Fibroblast of lung (primary cell): ENCODE results near the gene ZNF563. TPM values are rescaled to one million over a fixed set of nuclear protein-coding genes. Genes with fewer than 3 reads are reported as not detected.
"Not testable (repeated sequence)": the region's sequence is repeated elsewhere in the genome, so short reads cannot be mapped to it uniquely, and the experiment has no call there.

Experiments used
- DNase-seq, 2 donors: peaks; one replicate each; pipeline versions ENCODE4 v3.0.0 to v3.0.0-alpha.2; 2010; ENCODE audit warnings: low read depth in 2 of 2
- H2AFZ ChIP-seq: 2 replicates; pipeline ENCODE4 v1.5.1; 2012; ENCODE audit warnings: low read length, control low read depth, inconsistent platforms
- H3K27ac ChIP-seq: 2 replicates; pipeline ENCODE4 v1.5.1; 2011; ENCODE audit warnings: low read length, control low read depth; ENCODE audit not compliant: insufficient read depth
- H3K27me3 ChIP-seq: 2 replicates; pipeline ENCODE4 v1.5.1; 2011; ENCODE audit warnings: mild to moderate bottlenecking, low read length; ENCODE audit not compliant: control insufficient read depth, insufficient read depth
- H3K36me3 ChIP-seq: 2 replicates; pipeline ENCODE4 v1.5.1; 2011; ENCODE audit warnings: low read length; ENCODE audit not compliant: control insufficient read depth, insufficient read depth
- H3K4me1 ChIP-seq: 2 replicates; pipeline ENCODE4 v1.5.1; 2011; ENCODE audit warnings: low read length; ENCODE audit not compliant: control insufficient read depth, insufficient read depth; ENCODE audit errors: extremely low read depth
- H3K4me2 ChIP-seq: 2 replicates; pipeline ENCODE4 v1.5.1; 2011; ENCODE audit warnings: low read length, control low read depth; ENCODE audit not compliant: insufficient read depth; ENCODE audit errors: extremely low read depth
- H3K4me3 ChIP-seq, 4 experiments: fragments of 200-600 bp in 1 of 4; sonication (generic) in 1 of 4; replicated peaks in 1 of 4; 2 replicates each; pipeline ENCODE4 v1.5.1; 2011 to 2016; ENCODE audit warnings: low read length in 4 of 4, low read depth in 3 of 4, mild to moderate bottlenecking in 3 of 4, control low read depth in 2 of 4, inconsistent platforms in 1 of 4, mixed read lengths in 1 of 4; ENCODE audit not compliant: insufficient read depth in 1 of 4; ENCODE audit errors: control extremely low read depth in 1 of 4
- H3K79me2 ChIP-seq: 2 replicates; pipeline ENCODE4 v1.5.1; 2012; ENCODE audit warnings: mild to moderate bottlenecking, low read length, inconsistent platforms; ENCODE audit not compliant: control insufficient read depth, insufficient read depth
- H3K9ac ChIP-seq: 2 replicates; pipeline ENCODE4 v1.5.1; 2011; ENCODE audit warnings: mild to moderate bottlenecking, low read length, control low read depth; ENCODE audit not compliant: insufficient read depth
- H3K9me3 ChIP-seq: 2 replicates; pipeline ENCODE4 v1.5.1; 2012; ENCODE audit warnings: low read depth, low read length; ENCODE audit not compliant: control insufficient read depth, insufficient read depth
- H4K20me1 ChIP-seq: 2 replicates; pipeline ENCODE4 v1.5.1; 2011; ENCODE audit warnings: low read length; ENCODE audit not compliant: control insufficient read depth, insufficient read depth; ENCODE audit errors: extremely low read depth
- CTCF ChIP-seq, 2 donors: IDR thresholded peaks in 1 of 2; conservative IDR thresholded peaks in 1 of 2; 1 replicate in 1 of 2; 2 replicates in 1 of 2; pipeline ENCODE4 v1.5.1; 2011 to 2012; ENCODE audit warnings: low read length in 2 of 2, control low read depth in 1 of 2, inconsistent platforms in 1 of 2, low read depth in 1 of 2, mild to moderate bottlenecking in 1 of 2
- EZH2 ChIP-seq: IDR thresholded peaks from 2 replicates; pipeline ENCODE4 v1.5.1; 2012; ENCODE audit warnings: low read length, control low read depth, mild to moderate bottlenecking; ENCODE audit errors: missing control alignments
- polyA plus RNA-seq, 2 donors: library from polyadenylated mRNA; depleted of rRNA in 1 of 2; stranded (reverse) in 1 of 2; unstranded in 1 of 2; fragments of >200 nt; gene quantifications; 2 replicates each; pipeline ENCODE4 v1.2.1, GENCODE V29; 2011 to 2012; ENCODE audit warnings: missing spikeins in 1 of 2
- total RNA-seq: library from RNA; depleted of rRNA; stranded (reverse); fragments of >200 nt; gene quantifications from 2 replicates; pipeline ENCODE4 v1.2.1, GENCODE V29; 2014

ZNF563 gene
- total and polyA plus RNA-seq, 2 donors (not counting 1 experiment from before 2014, with no cell fraction given) = 2.1 to 5.3 TPM

DNA sequence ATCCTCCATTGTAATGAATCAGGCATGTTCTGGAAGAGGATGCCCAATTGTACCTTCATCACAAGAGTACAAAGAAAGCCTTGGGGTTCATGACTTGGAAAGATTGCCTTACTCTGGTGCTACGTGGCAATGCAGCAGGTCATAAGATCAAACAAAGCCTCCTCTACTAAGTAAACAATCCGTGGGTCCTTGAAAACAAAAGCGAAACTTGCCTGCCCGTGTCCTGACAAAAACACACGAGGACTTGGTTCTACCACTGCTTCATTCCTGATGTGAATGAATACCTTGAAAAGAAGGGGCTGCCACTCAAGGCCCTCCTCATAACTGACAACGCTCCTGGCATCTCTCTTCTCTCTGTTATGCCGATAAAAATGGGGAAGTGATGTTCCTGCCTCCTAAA is 18.9 kb downstream of the ZNF563 start:
- Histone ChIP-seq H3K4me3 (no peak overlapping the region), H3K4me1 (no peaks in the 10 kb centered on the region), H3K27ac (no peak overlapping the region), H3K4me2 (no peak overlapping the region), H4K20me1 (no peaks in the 10 kb centered on the region), H2AFZ (no peak overlapping the region), H3K36me3 (no peaks in the 10 kb centered on the region), H3K9me3 (peaks cover 3% of the 10 kb centered on the region), H3K27me3 (no peaks in the 10 kb centered on the region), H3K9ac (no peak overlapping the region), H3K79me2 (no peaks in the 10 kb centered on the region)
- DNase-seq = no peak
- TF ChIP-seq CTCF (conservative IDR thresholded peaks at IDR 0.05 in 1 of 2, IDR thresholded peaks at IDR 0.05 in 1 of 2; ENCODE audit: low read depth in 1 of 2, low read length in 2 of 2) (no peak), EZH2 (no peak)

GRCh38 chr19:12308891-12309290 is 24.5 kb downstream of the ZNF563 start:
- H3K79me2 ChIP-seq, H3K9me3 ChIP-seq, H3K4me1 ChIP-seq, DNase-seq, H3K9ac ChIP-seq, H3K27ac ChIP-seq, H4K20me1 ChIP-seq, H2AFZ ChIP-seq, H3K4me2 ChIP-seq, H3K36me3 ChIP-seq, H3K27me3 ChIP-seq, H3K4me3 ChIP-seq: not testable (repeated sequence)

DNA sequence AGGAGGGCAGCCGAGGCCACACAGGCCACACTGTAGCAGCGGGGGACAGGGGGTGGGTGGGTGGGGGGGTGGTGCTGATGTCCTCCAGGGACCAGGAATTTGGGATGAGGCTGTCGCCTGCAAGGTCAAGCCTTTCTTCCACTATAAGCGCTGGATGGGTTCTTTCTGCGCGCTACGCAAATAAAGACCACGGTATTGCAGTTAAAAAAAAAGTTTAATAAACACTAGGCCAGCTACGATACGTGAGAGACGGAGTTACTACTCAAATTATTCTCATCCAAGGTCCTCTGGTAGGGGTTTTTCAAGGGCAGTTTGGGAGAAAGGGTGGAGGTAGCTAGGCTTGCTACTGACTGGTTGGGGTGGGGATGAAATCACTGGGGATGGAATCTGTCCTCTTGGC is 38.2 kb downstream of the ZNF563 start:
- no peaks in the 10 kb centered on the region for H3K4me1 ChIP-seq
- H3K9me3 ChIP-seq = no peaks in the 10 kb centered on the region
- peaks cover 31% of the 10 kb centered on the region for H3K79me2 ChIP-seq
- no peak for TF ChIP-seq CTCF (conservative IDR thresholded peaks at IDR 0.05 in 1 of 2, IDR thresholded peaks at IDR 0.05 in 1 of 2; ENCODE audit: low read depth in 1 of 2, low read length in 2 of 2)
- TF ChIP-seq EZH2 = no peak
- peak overlapping the region; percentile 80 to 97 (median 95) for H3K4me3 ChIP-seq
- H3K9ac ChIP-seq = peak overlapping the region; percentile 37
- H3K27me3 ChIP-seq = no peaks in the 10 kb centered on the region
- H2AFZ ChIP-seq = peak overlapping the region; percentile 99
- no peaks in the 10 kb centered on the region for H3K36me3 ChIP-seq
- no peak for DNase-seq
- H3K27ac ChIP-seq = peak overlapping the region; percentile 92
- peak overlapping the region; percentile 88 for H3K4me2 ChIP-seq
- H4K20me1 ChIP-seq = no peaks in the 10 kb centered on the region
